Nephron (organoid): ENCODE measurements around the gene NEIL1.

Experiments used
- H3K27ac Mint-ChIP-seq, 3 experiments: 2 replicates each; pipeline ENCODE4 v1.8.0; 2020; ENCODE audit warnings: mixed read lengths in 3 of 3, mild to moderate bottlenecking in 2 of 3, moderate library complexity in 1 of 3
- H3K27me3 Mint-ChIP-seq: 2 replicates; pipeline ENCODE4 v1.8.0; 2021; ENCODE audit warnings: low read depth, mild to moderate bottlenecking, moderate library complexity, mixed read lengths
- H3K36me3 Mint-ChIP-seq: 2 replicates; pipeline ENCODE4 v1.8.0; 2020; ENCODE audit warnings: low read depth, mixed read lengths
- H3K4me1 Mint-ChIP-seq: 2 replicates; pipeline ENCODE4 v1.8.0; 2020; ENCODE audit warnings: mixed read lengths
- H3K4me3 Mint-ChIP-seq, 3 experiments: 2 replicates each; pipeline ENCODE4 v1.8.0; 2020; ENCODE audit warnings: mild to moderate bottlenecking in 3 of 3, mixed read lengths in 3 of 3, moderate library complexity in 2 of 3
- H3K9me3 Mint-ChIP-seq: 2 replicates; pipeline ENCODE4 v1.8.0; 2020; ENCODE audit warnings: mixed read lengths
- TF ChIP-seq, protein P1 (sequence below), 3 experiments: fragments of 200-600 bp; sonication (generic); IDR thresholded peaks; one replicate each; pipeline ENCODE4 v1.5.0; 2021; ENCODE audit warnings: antibody characterized with exemption in 3 of 3; ENCODE audit not compliant: unreplicated experiment in 3 of 3

The NEIL1 gene

GRCh38 chr15:75363786-75364185 lies 16.9 kb downstream of the NEIL1 start:
- H3K9me3 Mint-ChIP-seq, result no peaks in the 10 kb centered on the region
- H3K27me3 Mint-ChIP-seq, result peaks cover 3% of the 10 kb centered on the region
- H3K36me3 Mint-ChIP-seq, result peaks cover 7% of the 10 kb centered on the region
- TF ChIP-seq, protein P1, sequence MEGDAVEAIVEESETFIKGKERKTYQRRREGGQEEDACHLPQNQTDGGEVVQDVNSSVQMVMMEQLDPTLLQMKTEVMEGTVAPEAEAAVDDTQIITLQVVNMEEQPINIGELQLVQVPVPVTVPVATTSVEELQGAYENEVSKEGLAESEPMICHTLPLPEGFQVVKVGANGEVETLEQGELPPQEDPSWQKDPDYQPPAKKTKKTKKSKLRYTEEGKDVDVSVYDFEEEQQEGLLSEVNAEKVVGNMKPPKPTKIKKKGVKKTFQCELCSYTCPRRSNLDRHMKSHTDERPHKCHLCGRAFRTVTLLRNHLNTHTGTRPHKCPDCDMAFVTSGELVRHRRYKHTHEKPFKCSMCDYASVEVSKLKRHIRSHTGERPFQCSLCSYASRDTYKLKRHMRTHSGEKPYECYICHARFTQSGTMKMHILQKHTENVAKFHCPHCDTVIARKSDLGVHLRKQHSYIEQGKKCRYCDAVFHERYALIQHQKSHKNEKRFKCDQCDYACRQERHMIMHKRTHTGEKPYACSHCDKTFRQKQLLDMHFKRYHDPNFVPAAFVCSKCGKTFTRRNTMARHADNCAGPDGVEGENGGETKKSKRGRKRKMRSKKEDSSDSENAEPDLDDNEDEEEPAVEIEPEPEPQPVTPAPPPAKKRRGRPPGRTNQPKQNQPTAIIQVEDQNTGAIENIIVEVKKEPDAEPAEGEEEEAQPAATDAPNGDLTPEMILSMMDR (IDR thresholded peaks at IDR 0.05; ENCODE audit: unreplicated experiment in 3 of 3), result no peak
- H3K4me1 Mint-ChIP-seq, result peaks cover 4% of the 10 kb centered on the region
- H3K27ac Mint-ChIP-seq, result no peak overlapping the region
- no peak overlapping the region for H3K4me3 Mint-ChIP-seq

- Mint-ChIP-seq H3K36me3 (peaks cover 10% of the 10 kb centered on the region), H3K4me3 (no peak overlapping the region), H3K27me3 (peaks cover 3% of the 10 kb centered on the region), H3K27ac (no peak overlapping the region), H3K4me1 (peaks cover 15% of the 10 kb centered on the region), H3K9me3 (no peaks in the 10 kb centered on the region)
- TF ChIP-seq, protein P1 (IDR thresholded peaks at IDR 0.05; ENCODE audit: unreplicated experiment in 3 of 3), result no peak
These were observed 18.0 kb downstream of the NEIL1 start for GRCh38 chr15:75364881-75365280.

DNA sequence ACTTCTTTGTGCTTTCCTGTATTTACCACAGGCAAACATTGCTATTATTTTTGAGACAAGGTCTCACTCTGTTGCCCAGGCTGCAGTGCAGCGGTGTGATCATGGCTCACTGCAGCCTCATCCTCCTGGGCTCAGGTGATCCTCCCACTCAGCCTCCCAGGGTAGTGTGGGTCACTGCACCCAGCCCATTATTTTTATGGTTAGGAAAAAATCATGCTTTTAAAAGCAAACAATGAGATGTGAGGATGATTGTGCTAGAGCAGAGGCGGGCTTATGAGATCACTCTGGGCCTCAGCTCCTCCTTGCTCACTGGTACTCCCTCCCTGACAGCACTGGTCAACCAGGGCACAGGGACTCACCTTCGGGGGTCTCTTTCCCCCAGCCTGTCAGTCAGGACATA lies 19.3 kb downstream of the NEIL1 start:
- Mint-ChIP-seq H3K27me3 (peaks cover 3% of the 10 kb centered on the region), H3K27ac (no peak overlapping the region), H3K36me3 (peaks cover 10% of the 10 kb centered on the region)

DNA sequence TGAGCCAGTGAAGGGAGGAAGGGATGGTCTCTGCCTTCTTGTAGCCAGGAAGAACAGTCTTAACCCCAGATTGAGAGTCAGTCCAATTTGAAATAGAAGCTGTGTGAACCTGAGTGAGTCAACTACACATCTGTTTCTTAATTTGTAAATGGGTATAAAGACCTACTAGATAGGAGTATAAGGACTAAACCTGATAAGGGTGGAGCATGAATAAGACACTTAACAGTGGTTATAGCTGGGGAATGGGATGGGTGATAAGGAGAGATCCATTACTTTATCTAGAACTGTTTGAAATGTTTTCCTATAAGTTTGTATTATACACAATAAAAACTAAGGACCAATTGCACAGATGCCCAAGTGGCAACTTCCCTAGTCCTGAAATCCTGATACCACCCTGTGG lies 20.2 kb downstream of the NEIL1 start:
- Mint-ChIP-seq H3K27ac (peak overlapping the region in 2 of 3 experiments; percentile 29 to 56), H3K4me1 (peaks cover 16% of the 10 kb centered on the region), H3K36me3 (peaks cover 18% of the 10 kb centered on the region), H3K4me3 (peak overlapping the region; percentile 89 to 97 (median 95)), H3K9me3 (no peaks in the 10 kb centered on the region), H3K27me3 (peaks cover 3% of the 10 kb centered on the region)
- TF ChIP-seq, protein P1 (IDR thresholded peaks at IDR 0.05; ENCODE audit: unreplicated experiment in 3 of 3), result no peak

More for the DNA sequence above, 19.3 kb downstream of the NEIL1 start:
- Mint-ChIP-seq H3K4me1 (peaks cover 16% of the 10 kb centered on the region), H3K4me3 (no peak overlapping the region), H3K9me3 (no peaks in the 10 kb centered on the region)
- TF ChIP-seq, protein P1 (IDR thresholded peaks at IDR 0.05; ENCODE audit: unreplicated experiment in 3 of 3), result no peak

GRCh38 chr15:75367406-75367912 lies 20.6 kb downstream of the NEIL1 start:
- Mint-ChIP-seq H3K36me3 (peaks cover 19% of the 10 kb centered on the region), H3K27me3 (peaks cover 3% of the 10 kb centered on the region), H3K4me3 (peak overlapping the region; percentile 89 to 97 (median 95)), H3K4me1 (peaks cover 16% of the 10 kb centered on the region), H3K9me3 (no peaks in the 10 kb centered on the region), H3K27ac (peak overlapping the region; percentile 63 to 99 (median 98))
- TF ChIP-seq, protein P1 (IDR thresholded peaks at IDR 0.05; ENCODE audit: unreplicated experiment in 3 of 3), result no peak
